Measurements from ENCODE around the gene LRRC3B. TPM values are rescaled to one million over a fixed set of nuclear protein-coding genes. Genes with fewer than 3 reads are reported as not detected.

Gene LRRC3B
- polyA plus RNA-seq, 1 experiment, result not detected

GRCh38 chr3:26715431-26715830 lies 92.9 kb downstream of the LRRC3B start:
- ChIA-PET POLR2A (no interaction called here), CTCF (no interaction called here)
- Histone ChIP-seq H3K4me3 (ENCODE audit: low read depth, low read length) (no peak overlapping the region), H3K36me3 (ENCODE audit: control insufficient read depth, insufficient read depth, low read length) (no peaks in the 10 kb centered on the region), H3K27me3 (ENCODE audit: control insufficient read depth, insufficient read depth, low read length) (no peaks in the 10 kb centered on the region)
- no peak for TF ChIP-seq CTCF (IDR thresholded peaks at IDR 0.05; ENCODE audit: insufficient read depth, low read depth, low read length)
- no peak for DNase-seq (ENCODE audit: low read depth)

- no peak for DNase-seq (ENCODE audit: low read depth)
- ChIA-PET POLR2A (interaction anchor here (0.7 kb wide), 1 partner anchor 695 kb away, joined by 3 read pairs; no protein-coding TSS in a partner anchor), CTCF (no interaction called here)
- Histone ChIP-seq H3K27me3 (ENCODE audit: control insufficient read depth, insufficient read depth, low read length) (no peaks in the 10 kb centered on the region), H3K4me3 (ENCODE audit: low read depth, low read length) (no peak overlapping the region), H3K36me3 (ENCODE audit: control insufficient read depth, insufficient read depth, low read length) (no peaks in the 10 kb centered on the region)
- TF ChIP-seq CTCF (IDR thresholded peaks at IDR 0.05; ENCODE audit: insufficient read depth, low read depth, low read length), result no peak
Measured at GRCh38 chr3:26718315-26718714, 95.7 kb downstream of the LRRC3B start.

- no peaks in the 10 kb centered on the region for H3K36me3 ChIP-seq (ENCODE audit: control insufficient read depth, insufficient read depth, low read length)
- TF ChIP-seq CTCF (IDR thresholded peaks at IDR 0.05; ENCODE audit: insufficient read depth, low read depth, low read length), result no peak
- H3K4me3 ChIP-seq (ENCODE audit: low read depth, low read length), result no peak overlapping the region
- H3K27me3 ChIP-seq (ENCODE audit: control insufficient read depth, insufficient read depth, low read length), result no peaks in the 10 kb centered on the region
- ChIA-PET POLR2A (no interaction called here), CTCF (no interaction called here)
- no peak for DNase-seq (ENCODE audit: low read depth)
Measured at GRCh38 chr3:26719134-26719533, 96.6 kb downstream of the LRRC3B start.

GRCh38 chr3:26721047-26721446 lies 98.5 kb downstream of the LRRC3B start:
- Histone ChIP-seq H3K4me3 (ENCODE audit: low read depth, low read length) (no peak overlapping the region), H3K27me3 (ENCODE audit: control insufficient read depth, insufficient read depth, low read length) (no peaks in the 10 kb centered on the region), H3K36me3 (ENCODE audit: control insufficient read depth, insufficient read depth, low read length) (no peaks in the 10 kb centered on the region)
- no peak for TF ChIP-seq CTCF (IDR thresholded peaks at IDR 0.05; ENCODE audit: insufficient read depth, low read depth, low read length)
- no peak for DNase-seq (ENCODE audit: low read depth)
- CTCF ChIA-PET, result no interaction called here
- POLR2A ChIA-PET, result no interaction called here

DNA sequence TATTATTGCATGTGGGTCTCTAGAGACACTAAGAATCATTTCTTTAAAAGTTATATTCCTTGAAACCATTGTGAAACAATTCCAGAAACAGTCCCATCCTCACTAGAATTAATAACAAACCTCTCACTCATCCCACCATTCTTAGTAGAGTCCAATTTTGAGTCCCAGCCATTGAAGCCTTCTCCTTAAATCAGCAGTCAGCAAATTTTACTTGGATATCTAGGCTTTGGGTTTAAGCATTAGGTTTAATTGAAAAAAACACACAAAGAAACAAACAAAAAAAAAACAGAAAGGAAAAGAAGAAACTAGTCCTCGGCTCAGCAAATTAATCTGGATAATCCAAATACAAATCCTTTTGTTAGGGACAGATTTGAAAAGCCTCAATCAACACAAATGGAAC lies 109.3 kb downstream of the LRRC3B start:
- no peak for TF ChIP-seq CTCF (IDR thresholded peaks at IDR 0.05; ENCODE audit: insufficient read depth, low read depth, low read length)
- no peak for DNase-seq (ENCODE audit: low read depth)
- Histone ChIP-seq H3K36me3 (ENCODE audit: control insufficient read depth, insufficient read depth, low read length) (no peaks in the 10 kb centered on the region), H3K4me3 (ENCODE audit: low read depth, low read length) (no peak overlapping the region), H3K27me3 (ENCODE audit: control insufficient read depth, insufficient read depth, low read length) (no peaks in the 10 kb centered on the region)
- ChIA-PET CTCF (no interaction called here), POLR2A (no interaction called here)

Data from BJ (cell line).